HCT116 (cell line): ENCODE measurements around the gene TSPAN13. TPM values are rescaled to one million over a fixed set of nuclear protein-coding genes. Genes with fewer than 3 reads are reported as not detected.

Experiments used
- ATAC-seq: fragments of 200-7000 bp; cut with Tn5 transposase; 2 replicates; pipeline ENCODE4 v1.9.1; 2020; ENCODE audit warnings: mild to moderate bottlenecking, moderate library complexity
- BruUV-seq: library from RNA; stranded (reverse); fragments of 400-500 nt; replicated peaks from 2 replicates; lab custom pipeline; 2021; lab: Mats Ljungman, UMichigan
- CTCF ChIA-PET: fragments of 300-600 bp; sonication (Branson Sonifier 250); formaldehyde crosslinking; loops from one replicate; lab custom pipeline; 2021; ENCODE audit warnings: antibody characterized with exemption; lab: Charles Lee
- POLR2A ChIA-PET: fragments of 300-600, 350-600 bp; sonication (Branson Sonifier 250); formaldehyde crosslinking; loops from one replicate; lab custom pipeline; 2021; ENCODE audit warnings: antibody characterized with exemption; lab: Charles Lee
- RAD21 ChIA-PET, 2 experiments: fragments of 300-600 bp; sonication (Branson Sonifier 250); formaldehyde crosslinking; loops; one replicate each; lab custom pipeline; 2023; ENCODE audit warnings: low total read pairs in 2 of 2; ENCODE audit not compliant: uncharacterized antibody in 2 of 2, unreplicated experiment in 2 of 2, low non-redundant PET in 1 of 2; lab: Charles Lee
- DNase-seq: peaks from one replicate; pipeline ENCODE4 v3.0.0-alpha.2; 2010; ENCODE audit warnings: low read depth, low spot score
- H2AFZ ChIP-seq: fragments of 200-600 bp; shearing (Covaris generic), sonication (generic); 2 replicates; pipeline ENCODE4 v1.6.1; 2017; ENCODE audit warnings: low read depth, mixed run types, mixed read lengths, antibody characterized with exemption, low read length; ENCODE audit not compliant: poor library complexity, severe bottlenecking
- H3K27ac ChIP-seq: 2 replicates; pipeline ENCODE4 v1.5.1; 2012; ENCODE audit warnings: low read depth, low read length
- H3K27me3 ChIP-seq: fragments of 200-600 bp; sonication (generic); 2 replicates; pipeline ENCODE4 v1.6.1; 2016; ENCODE audit warnings: mixed run types, low read length, mixed read lengths; ENCODE audit not compliant: insufficient read depth
- H3K36me3 ChIP-seq, 2 experiments: fragments of 200-500 bp in 1 of 2; fragments of 200-600 bp in 1 of 2; sonication (Bioruptor generic) in 1 of 2; sonication (generic) in 1 of 2; 2 replicates each; pipeline versions ENCODE4 v1.5.1 to v1.6.1; 2014 to 2016; ENCODE audit warnings: low read length in 2 of 2, inconsistent platforms in 1 of 2, mixed read lengths in 1 of 2, mixed run types in 1 of 2; ENCODE audit not compliant: insufficient read depth in 2 of 2, control insufficient read depth in 1 of 2
- H3K4me1 ChIP-seq, 2 experiments: fragments of 200-600 bp in 1 of 2; sonication (generic) in 1 of 2; 2 replicates each; pipeline versions ENCODE4 v1.5.1 to v1.6.1; 2012 to 2017; ENCODE audit warnings: low read length in 2 of 2, inconsistent platforms in 1 of 2, mild to moderate bottlenecking in 1 of 2, mixed read lengths in 1 of 2, mixed run types in 1 of 2, moderate library complexity in 1 of 2; ENCODE audit not compliant: insufficient read depth in 2 of 2, control insufficient read depth in 1 of 2
- H3K4me2 ChIP-seq: fragments of 200-600 bp; sonication (generic); 2 replicates; pipeline ENCODE4 v1.6.1; 2017; ENCODE audit warnings: mixed run types, low read length, mixed read lengths
- H3K4me3 ChIP-seq, 2 experiments: fragments of 200-600 bp in 1 of 2; sonication (generic) in 1 of 2; replicated peaks in 1 of 2; 2 replicates each; pipeline ENCODE4 v1.5.1; 2011 to 2016; ENCODE audit warnings: low read length in 2 of 2, control low read depth in 1 of 2, low read depth in 1 of 2, mild to moderate bottlenecking in 1 of 2, mixed read lengths in 1 of 2, mixed run types in 1 of 2
- H3K79me2 ChIP-seq: fragments of 200-600 bp; sonication (generic); 2 replicates; pipeline ENCODE4 v1.6.1; 2017; ENCODE audit warnings: mild to moderate bottlenecking, mixed run types, low read length, moderate library complexity, mixed read lengths; ENCODE audit not compliant: insufficient read depth
- H3K9ac ChIP-seq: fragments of 200-600 bp; sonication (generic); 2 replicates; pipeline ENCODE4 v1.6.1; 2016; ENCODE audit warnings: low read length, mixed read lengths
- H3K9me2 ChIP-seq: fragments of 200-600 bp; sonication (generic), shearing (Covaris generic); 2 replicates; pipeline ENCODE4 v1.6.1; 2017; ENCODE audit warnings: mixed run types, mild to moderate bottlenecking, moderate library complexity; ENCODE audit not compliant: insufficient read depth
- H3K9me3 ChIP-seq, 2 experiments: fragments of 200-500 bp in 1 of 2; fragments of 200-600 bp in 1 of 2; sonication (Bioruptor generic) in 1 of 2; sonication (generic) in 1 of 2; 2 replicates each; pipeline ENCODE4 v1.6.1; 2014 to 2017; ENCODE audit warnings: low read length in 2 of 2, mixed read lengths in 2 of 2, inconsistent platforms in 1 of 2, low read depth in 1 of 2, mild to moderate bottlenecking in 1 of 2, mixed run types in 1 of 2, moderate library complexity in 1 of 2; ENCODE audit not compliant: control insufficient read depth in 1 of 2, insufficient read depth in 1 of 2
- H4K20me1 ChIP-seq: fragments of 200-600 bp; sonication (generic), shearing (Covaris generic); 2 replicates; pipeline ENCODE4 v1.6.1; 2017; ENCODE audit warnings: mixed run types, mild to moderate bottlenecking, moderate library complexity; ENCODE audit not compliant: insufficient read depth
- CBX3 ChIP-seq: IDR thresholded peaks from 2 replicates; pipeline ENCODE4 v1.6.1; 2012; ENCODE audit warnings: low read depth
- CEBPB ChIP-seq: IDR thresholded peaks from 2 replicates; pipeline ENCODE4 v1.6.1; 2012; ENCODE audit warnings: low read depth
- EZH2 ChIP-seq: fragments of 200-600 bp; sonication (generic); IDR thresholded peaks from 2 replicates; pipeline ENCODE4 v1.6.1; 2017; ENCODE audit warnings: antibody characterized with exemption, mixed run types
- FOSL1 ChIP-seq: IDR thresholded peaks from 2 replicates; pipeline ENCODE4 v1.6.1; 2012; ENCODE audit warnings: low read depth
- POLR2AphosphoS5 ChIP-seq: IDR thresholded peaks from 2 replicates; pipeline ENCODE4 v1.6.1; 2011; ENCODE audit warnings: mild to moderate bottlenecking, low read depth, low read length, moderate library complexity
- SIN3A ChIP-seq: IDR thresholded peaks from 2 replicates; pipeline ENCODE4 v1.6.1; 2012; ENCODE audit warnings: low read depth
- SP1 ChIP-seq: IDR thresholded peaks from 2 replicates; pipeline ENCODE4 v1.6.1; 2012; ENCODE audit warnings: low read depth
- TCF7L2 ChIP-seq: IDR thresholded peaks from 2 replicates; pipeline ENCODE4 v1.7.0; 2011; ENCODE audit warnings: borderline replicate concordance, inconsistent platforms; ENCODE audit not compliant: insufficient read depth, insufficient read length; ENCODE audit errors: extremely low read depth
- YY1 ChIP-seq: IDR thresholded peaks from 2 replicates; pipeline ENCODE4 v1.6.1; 2011; ENCODE audit warnings: low read length, low read depth, moderate library complexity, mild to moderate bottlenecking; ENCODE audit not compliant: insufficient replicate concordance; ENCODE audit errors: extremely low read depth
- ZFX ChIP-seq: fragments of 450-650 bp; IDR thresholded peaks from 2 replicates; pipeline ENCODE4 v1.6.1; 2017
- ZNF274 ChIP-seq: fragments of 200-500 bp; sonication (Bioruptor generic); IDR thresholded peaks from 2 replicates; pipeline ENCODE4 v1.6.1; 2014; ENCODE audit warnings: mild to moderate bottlenecking, low read depth, low read length, inconsistent platforms
- intact Hi-C: fragments of 100-400 bp; cut with micrococcal nuclease; formaldehyde crosslinking; loops from 2 replicates; pipeline ENCODE4 v1.10.0; 2022
- total RNA-seq: library from RNA; stranded (reverse); gene quantifications from one replicate; pipeline ENCODE4 v1.2.1, GENCODE V29; 2021; ENCODE audit not compliant: unreplicated experiment
- TF ChIP-seq, protein P1 (sequence below): IDR thresholded peaks from 2 replicates; pipeline ENCODE4 v1.6.1; 2012
- TF ChIP-seq, protein P2 (sequence below): IDR thresholded peaks from 2 replicates; pipeline ENCODE4 v1.6.1; 2012; ENCODE audit warnings: low read depth

Gene TSPAN13
- total RNA-seq, 1 experiment from 2014 or later: 18.5 TPM

GRCh38 chr7:16810112-16810511, 56.6 kb downstream of the TSPAN13 start (continued):
- TF ChIP-seq YY1 (no peak), TCF7L2 (no peak), ZNF274 (no peak), SP1 (no peak), SIN3A (no peak), ZFX (no peak), CEBPB (no peak), POLR2AphosphoS5 (no peak), CBX3 (no peak)
- TF ChIP-seq, protein P1, sequence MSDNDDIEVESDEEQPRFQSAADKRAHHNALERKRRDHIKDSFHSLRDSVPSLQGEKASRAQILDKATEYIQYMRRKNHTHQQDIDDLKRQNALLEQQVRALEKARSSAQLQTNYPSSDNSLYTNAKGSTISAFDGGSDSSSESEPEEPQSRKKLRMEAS: no peak
- TF ChIP-seq, protein P2, sequence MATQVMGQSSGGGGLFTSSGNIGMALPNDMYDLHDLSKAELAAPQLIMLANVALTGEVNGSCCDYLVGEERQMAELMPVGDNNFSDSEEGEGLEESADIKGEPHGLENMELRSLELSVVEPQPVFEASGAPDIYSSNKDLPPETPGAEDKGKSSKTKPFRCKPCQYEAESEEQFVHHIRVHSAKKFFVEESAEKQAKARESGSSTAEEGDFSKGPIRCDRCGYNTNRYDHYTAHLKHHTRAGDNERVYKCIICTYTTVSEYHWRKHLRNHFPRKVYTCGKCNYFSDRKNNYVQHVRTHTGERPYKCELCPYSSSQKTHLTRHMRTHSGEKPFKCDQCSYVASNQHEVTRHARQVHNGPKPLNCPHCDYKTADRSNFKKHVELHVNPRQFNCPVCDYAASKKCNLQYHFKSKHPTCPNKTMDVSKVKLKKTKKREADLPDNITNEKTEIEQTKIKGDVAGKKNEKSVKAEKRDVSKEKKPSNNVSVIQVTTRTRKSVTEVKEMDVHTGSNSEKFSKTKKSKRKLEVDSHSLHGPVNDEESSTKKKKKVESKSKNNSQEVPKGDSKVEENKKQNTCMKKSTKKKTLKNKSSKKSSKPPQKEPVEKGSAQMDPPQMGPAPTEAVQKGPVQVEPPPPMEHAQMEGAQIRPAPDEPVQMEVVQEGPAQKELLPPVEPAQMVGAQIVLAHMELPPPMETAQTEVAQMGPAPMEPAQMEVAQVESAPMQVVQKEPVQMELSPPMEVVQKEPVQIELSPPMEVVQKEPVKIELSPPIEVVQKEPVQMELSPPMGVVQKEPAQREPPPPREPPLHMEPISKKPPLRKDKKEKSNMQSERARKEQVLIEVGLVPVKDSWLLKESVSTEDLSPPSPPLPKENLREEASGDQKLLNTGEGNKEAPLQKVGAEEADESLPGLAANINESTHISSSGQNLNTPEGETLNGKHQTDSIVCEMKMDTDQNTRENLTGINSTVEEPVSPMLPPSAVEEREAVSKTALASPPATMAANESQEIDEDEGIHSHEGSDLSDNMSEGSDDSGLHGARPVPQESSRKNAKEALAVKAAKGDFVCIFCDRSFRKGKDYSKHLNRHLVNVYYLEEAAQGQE: no peak

DNA sequence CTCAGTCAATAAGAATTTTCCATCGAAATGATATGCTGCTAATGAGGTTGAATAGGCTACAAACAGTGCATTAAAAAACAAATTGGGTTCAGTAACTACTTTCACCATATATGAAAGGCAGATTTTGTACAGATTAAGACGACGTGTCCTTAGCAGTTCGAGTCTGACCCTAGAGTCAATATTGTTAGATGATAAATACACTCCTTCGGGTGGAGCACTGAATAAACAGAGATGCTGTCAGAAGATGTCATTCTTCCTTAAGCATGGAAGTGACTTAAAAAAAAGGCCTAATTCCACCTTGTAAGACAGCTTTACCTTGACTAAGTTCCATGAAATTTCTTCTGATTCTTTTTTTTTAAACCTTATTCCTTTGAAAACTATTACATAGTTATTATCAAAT, 57.0 kb downstream of the TSPAN13 start:
- ATAC-seq (no peak), DNase-seq (no peak)
- Histone ChIP-seq H3K27ac (no peak overlapping the region), H3K36me3 (no peaks in the 10 kb centered on the region), H3K4me2 (no peak overlapping the region), H4K20me1 (no peaks in the 10 kb centered on the region), H3K4me3 (no peak overlapping the region), H3K79me2 (no peaks in the 10 kb centered on the region), H3K9me3 (no peaks in the 10 kb centered on the region; a peak in 1 of 4 replicates), H3K9me2 (peaks cover 3% of the 10 kb centered on the region), H3K4me1 (no peaks in the 10 kb centered on the region), H3K9ac (no peak overlapping the region), H2AFZ (no peak overlapping the region), H3K27me3 (no peaks in the 10 kb centered on the region)
- ChIA-PET RAD21 (no interaction called here), POLR2A (no interaction called here), CTCF (interaction anchor here (1.2 kb wide), 1 partner anchor 9 kb away, joined by 3 read pairs; no protein-coding TSS in a partner anchor)
- BruUV-seq: no TSS peak
- TF ChIP-seq FOSL1 (no peak), EZH2 (no peak), POLR2AphosphoS5 (no peak)
- intact Hi-C loops: no loop called here
